HepG2 (cell line): ENCODE measurements around the gene BSG. TPM values are rescaled to one million over a fixed set of nuclear protein-coding genes. Genes with fewer than 3 reads are reported as not detected.

Source experiments
- ADNP ChIP-seq: sonication (generic); formaldehyde crosslinking; IDR thresholded peaks from 2 replicates; pipeline ENCODE4 v1.4.0; 2020; ENCODE audit warnings: missing genetic modification reagents
- ARNT2 ChIP-seq: sonication (generic); formaldehyde crosslinking; IDR thresholded peaks from 2 replicates; pipeline ENCODE4 v1.8.0; 2022; ENCODE audit warnings: mild to moderate bottlenecking, low read depth, missing genetic modification reagents, moderate library complexity
- BCLAF1 ChIP-seq: fragments of 450-650 bp; IDR thresholded peaks from 2 replicates; pipeline ENCODE4 v1.6.1; 2017; ENCODE audit warnings: mild to moderate bottlenecking
- HCFC1 ChIP-seq: fragments of 150-350 bp; IDR thresholded peaks from 2 replicates; pipeline ENCODE4 v1.6.1; 2014; ENCODE audit warnings: low read depth, low read length
- IKZF4 ChIP-seq: sonication (generic); formaldehyde crosslinking; IDR thresholded peaks from 2 replicates; pipeline ENCODE4 v1.5.1; 2020; ENCODE audit warnings: borderline replicate concordance, mild to moderate bottlenecking, low read depth, missing genetic modification reagents; ENCODE audit errors: not compliant biosample characterization
- KIAA2018 ChIP-seq: sonication (generic); formaldehyde crosslinking; IDR thresholded peaks from 2 replicates; pipeline ENCODE4 v1.5.0; 2020; ENCODE audit warnings: mild to moderate bottlenecking, missing genetic modification reagents, borderline replicate concordance
- MBD4 ChIP-seq: IDR thresholded peaks from 2 replicates; pipeline ENCODE4 v1.6.1; 2012; ENCODE audit warnings: low read length, inconsistent platforms, borderline replicate concordance
- MYPOP ChIP-seq: sonication (generic); formaldehyde crosslinking; IDR thresholded peaks from 2 replicates; pipeline ENCODE4 v1.8.1; 2023; ENCODE audit warnings: mild to moderate bottlenecking, moderate library complexity, missing genetic modification reagents
- PHF5A ChIP-seq: IDR thresholded peaks from one replicate; pipeline ENCODE4 v1.6.1; 2018; ENCODE audit warnings: low read depth, missing genetic modification reagents; ENCODE audit not compliant: unreplicated experiment
- SMC3 ChIP-seq: IDR thresholded peaks from 2 replicates; pipeline ENCODE4 v1.6.1; 2011; ENCODE audit warnings: low read length, improper control_type of control experiment
- TAF15 ChIP-seq: fragments of 200-400 bp; formaldehyde crosslinking; IDR thresholded peaks from one replicate; pipeline ENCODE4 v1.6.1; 2018; ENCODE audit warnings: mild to moderate bottlenecking, low read depth, low read length; ENCODE audit not compliant: poor library complexity, severe bottlenecking
- THYN1 ChIP-seq: sonication (generic); formaldehyde crosslinking; IDR thresholded peaks from 2 replicates; pipeline ENCODE4 v1.8.1; 2023; ENCODE audit warnings: low read depth, mild to moderate bottlenecking, moderate library complexity, missing genetic modification reagents, borderline replicate concordance
- ZFP62 ChIP-seq: sonication (generic); formaldehyde crosslinking; IDR thresholded peaks from 2 replicates; pipeline ENCODE4 v1.4.0; 2020; ENCODE audit warnings: missing genetic modification reagents
- ZNF256 ChIP-seq: sonication (generic); formaldehyde crosslinking; conservative IDR thresholded peaks from 2 replicates; pipeline ENCODE4 v1.4.0; 2020; ENCODE audit warnings: missing genetic modification reagents
- ZNF563 ChIP-seq: sonication (generic); formaldehyde crosslinking; IDR thresholded peaks from 2 replicates; pipeline ENCODE4 v1.8.0; 2022; ENCODE audit warnings: mild to moderate bottlenecking, moderate library complexity, missing genetic modification reagents
- polyA plus RNA-seq, 8 experiments: library from polyadenylated mRNA; depleted of rRNA in 3 of 8; stranded (reverse) in 7 of 8; unstranded in 1 of 8; fragments of >200 nt; fragmentation: Illumina TruSeq in 4 of 8; extraction: Trizol in 4 of 8; gene quantifications; 2 replicates each; pipeline versions ENCODE4 v1.2.1 to v1.2.3, GENCODE V29; 2011 to 2016; ENCODE audit warnings: low read depth in 4 of 8, missing spikeins in 1 of 8, mixed read lengths in 1 of 8; ENCODE audit not compliant: insufficient read depth in 1 of 8
- total RNA-seq, 5 experiments: library from RNA; depleted of rRNA; stranded (reverse); fragments of >200 nt; fragmentation: Illumina TruSeq; extraction: Trizol; gene quantifications; 2 replicates each; pipeline ENCODE4 v1.2.3, GENCODE V29; 2016; ENCODE audit warnings: low read depth in 1 of 5
- TF ChIP-seq, protein P1 (sequence below): sonication (generic); formaldehyde crosslinking; IDR thresholded peaks from 2 replicates; pipeline ENCODE4 v1.4.0; 2020; ENCODE audit warnings: low read depth, mild to moderate bottlenecking, missing genetic modification reagents

The BSG gene
- total and polyA plus RNA-seq, 2 of the 13 experiments (the other 11 are each of a cell fraction or from before 2014, with no cell fraction given) = 309 to 754 TPM

DNA sequence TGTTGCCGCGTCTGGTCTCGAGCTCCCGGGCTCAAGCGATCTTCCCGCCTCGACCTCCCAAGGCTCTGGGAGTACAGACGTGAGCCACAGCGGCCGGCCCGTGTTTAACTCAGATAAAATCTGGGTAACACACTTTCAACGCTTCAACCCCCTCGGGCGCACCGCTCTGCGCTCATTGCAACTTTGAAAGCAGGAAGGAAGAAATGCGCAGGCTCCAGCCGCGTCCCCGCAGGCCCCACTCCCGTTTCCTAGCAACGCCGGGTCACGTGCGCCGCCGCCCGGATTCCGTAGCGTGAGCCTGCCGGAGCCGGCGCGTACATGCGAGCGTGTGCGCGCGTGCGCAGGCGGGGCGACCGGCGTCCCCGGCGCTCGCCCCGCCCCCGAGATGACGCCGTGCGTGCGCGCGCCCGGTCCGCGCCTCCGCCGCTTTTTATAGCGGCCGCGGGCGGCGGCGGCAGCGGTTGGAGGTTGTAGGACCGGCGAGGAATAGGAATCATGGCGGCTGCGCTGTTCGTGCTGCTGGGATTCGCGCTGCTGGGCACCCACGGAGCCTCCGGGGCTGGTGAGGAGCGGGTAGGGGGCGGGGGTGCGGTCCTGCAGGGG is at the start of gene BSG (continued):
- TF ChIP-seq BCLAF1 (no peak), ZNF256 (CRISPR knock-in tag) (no peak), THYN1 (CRISPR knock-in tag) (no peak), SMC3 (no peak), IKZF4 (peak; percentile 85), KIAA2018 (no peak), MYPOP (CRISPR knock-in tag) (peak; percentile 61; the same call in 1 of the 2 replicates), ZNF563 (CRISPR knock-in tag) (peak; percentile 91), ADNP (CRISPR knock-in tag) (no peak), ZFP62 (CRISPR knock-in tag) (no peak), ARNT2 (CRISPR knock-in tag) (peak; percentile 69), TAF15 (peak; percentile 27), HCFC1 (peak; percentile 42; the same call in 1 of the 2 replicates), MBD4 (no peak), PHF5A (CRISPR knock-in tag) (peak; percentile 64)
- TF ChIP-seq, protein P1, sequence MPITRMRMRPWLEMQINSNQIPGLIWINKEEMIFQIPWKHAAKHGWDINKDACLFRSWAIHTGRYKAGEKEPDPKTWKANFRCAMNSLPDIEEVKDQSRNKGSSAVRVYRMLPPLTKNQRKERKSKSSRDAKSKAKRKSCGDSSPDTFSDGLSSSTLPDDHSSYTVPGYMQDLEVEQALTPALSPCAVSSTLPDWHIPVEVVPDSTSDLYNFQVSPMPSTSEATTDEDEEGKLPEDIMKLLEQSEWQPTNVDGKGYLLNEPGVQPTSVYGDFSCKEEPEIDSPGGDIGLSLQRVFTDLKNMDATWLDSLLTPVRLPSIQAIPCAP (CRISPR knock-in tag) = no peak
